HG02588 (cell line): ENCODE results near the gene KAT8.
"Not testable (repeated sequence)": the region's sequence is repeated elsewhere in the genome, so short reads cannot be mapped to it uniquely, and the experiment has no call there.

Source experiments
- ATAC-seq: cut with Tn5 transposase; IDR thresholded peaks from one replicate; pipeline ENCODE4 v1.9.1; 2021; ENCODE audit warnings: mild to moderate bottlenecking, moderate library complexity; ENCODE audit not compliant: unreplicated experiment

The KAT8 gene

GRCh38 chr16:31083556-31083955, 33.9 kb upstream of the KAT8 start:
- no peak for ATAC-seq

GRCh38 chr16:31083981-31084380, 33.5 kb upstream of the KAT8 start:
- no peak for ATAC-seq

GRCh38 chr16:31084584-31085302, 32.7 kb upstream of the KAT8 start:
- no peak for ATAC-seq

GRCh38 chr16:31085411-31085810, 32.1 kb upstream of the KAT8 start:
- ATAC-seq = no peak

GRCh38 chr16:31085873-31086628, 31.4 kb upstream of the KAT8 start:
- no peak for ATAC-seq

- ATAC-seq = no peak
These were observed 30.9 kb upstream of the KAT8 start for GRCh38 chr16:31086629-31086906.

GRCh38 chr16:31087481-31087880, 30.0 kb upstream of the KAT8 start:
- ATAC-seq = no peak

- no peak for ATAC-seq
These were observed 29.5 kb upstream of the KAT8 start for GRCh38 chr16:31087971-31088370.

- no peak for ATAC-seq
These were observed 28.8 kb upstream of the KAT8 start, which contains the start of gene PRSS53 for GRCh38 chr16:31088459-31089183. PRSS53 (minus strand) TSS chr16:31088943; CDS start chr16:31088809, 134 bp downstream.

GRCh38 chr16:31089199-31089598, 28.3 kb upstream of the KAT8 start:
- ATAC-seq = no peak

GRCh38 chr16:31090540-31090939, 26.9 kb upstream of the KAT8 start:
- ATAC-seq = no peak

GRCh38 chr16:31092330-31092729, 25.1 kb upstream of the KAT8 start:
- no peak for ATAC-seq

- no peak for ATAC-seq
These were observed 24.2 kb upstream of the KAT8 start for GRCh38 chr16:31093132-31093703.

GRCh38 chr16:31094088-31094423, 23.4 kb upstream of the KAT8 start:
- no peak for ATAC-seq

- peak; percentile 79 for ATAC-seq
These were observed 22.9 kb upstream of the KAT8 start, which contains the start of gene VKORC1 for GRCh38 chr16:31094424-31095120. VKORC1 (minus strand) TSS chr16:31094797; CDS start chr16:31094729, 68 bp downstream.

- ATAC-seq = no peak
These were observed 17.4 kb upstream of the KAT8 start for GRCh38 chr16:31099860-31100638.

- ATAC-seq = not testable (repeated sequence)
These were observed 16.4 kb upstream of the KAT8 start for GRCh38 chr16:31100876-31101641.

- ATAC-seq = peak; percentile 35
These were observed 11.7 kb upstream of the KAT8 start for GRCh38 chr16:31105677-31106213.
